Body of pancreas (tissue), 4 donors: ENCODE data around the gene YIPF2. TPM values are rescaled to one million over a fixed set of nuclear protein-coding genes. Genes with fewer than 3 reads are reported as not detected.

ENCODE experiments used
- ATAC-seq: fragments of 150-250 bp; one replicate; pipeline ENCODE4 v1.9.1; 2016
- DNase-seq, 4 donors: peaks; one replicate each; pipeline ENCODE4 v3.0.0-alpha.2; 2019
- H3K27ac ChIP-seq, 4 donors: fragments of 200-600 bp; sonication (generic); 1 replicate in 3 of 4; 2 replicates in 1 of 4; pipeline versions ENCODE4 v1.5.1 to v1.6.1; 2016 to 2019; ENCODE audit warnings: mild to moderate bottlenecking in 1 of 4, mixed read lengths in 1 of 4, moderate library complexity in 1 of 4
- H3K27me3 ChIP-seq, 2 donors: fragments of 200-600 bp; sonication (generic); one replicate each; pipeline ENCODE4 v1.6.0; 2016; ENCODE audit warnings: mild to moderate bottlenecking in 1 of 2
- H3K36me3 ChIP-seq, 2 donors: fragments of 200-600 bp; sonication (generic); replicated peaks in 1 of 2; 2 replicates each; pipeline ENCODE4 v1.5.1; 2016; ENCODE audit warnings: low read depth in 2 of 2; ENCODE audit not compliant: insufficient read depth in 1 of 2
- H3K4me1 ChIP-seq: fragments of 200-600 bp; sonication (generic); one replicate; pipeline ENCODE4 v1.6.0; 2016
- H3K4me3 ChIP-seq, 2 donors: fragments of 200-600 bp; sonication (generic); 1 replicate in 1 of 2; 2 replicates in 1 of 2; pipeline ENCODE4 v1.5.1; 2016 to 2019
- H3K9me3 ChIP-seq, 3 donors: fragments of 200-600 bp; sonication (generic); 1 replicate in 2 of 3; 2 replicates in 1 of 3; pipeline ENCODE4 v1.5.1; 2016
- CTCF ChIP-seq, 7 experiments: fragments of 450-650 bp in 4 of 7; fragments of 200-600 bp in 3 of 7; sonication (generic) in 3 of 7; IDR thresholded peaks; one replicate each; pipeline ENCODE4 v1.5.1; 2016 to 2019; ENCODE audit warnings: antibody characterized with exemption in 7 of 7
- POLR2A ChIP-seq, 3 donors: fragments of 450-650 bp; IDR thresholded peaks; one replicate each; pipeline ENCODE4 v1.6.1; 2016; ENCODE audit warnings: antibody characterized with exemption in 3 of 3, mild to moderate bottlenecking in 2 of 3
- WGBS, 2 donors: methylation state at CpG; one replicate each; pipeline ENCODE4 v1.1.5; 2017; 5-methylcytosine and 5-hydroxymethylcytosine counted together
- intact Hi-C: fragments of 100-400 bp; cut with DNase I; formaldehyde crosslinking; loops from one replicate; pipeline ENCODE4 v1.15.1; 2023
- total RNA-seq, 2 donors: library from RNA; depleted of rRNA; stranded (reverse); fragments of >200 nt; gene quantifications; one replicate each; pipeline ENCODE4 v1.1.0, GENCODE V29; 2016

The YIPF2 gene
- total RNA-seq, 2 donors from 2014 or later: 52.7 to 55.3 TPM

- H3K27ac ChIP-seq: no peak overlapping the region
- ATAC-seq (no peak), DNase-seq (no peak)
- TF ChIP-seq POLR2A (IDR thresholded peaks at IDR 0.05) (no peak), CTCF (IDR thresholded peaks at IDR 0.05) (no peak)
- no peak overlapping the region for H3K4me3 ChIP-seq
- peaks cover 27% of the 10 kb centered on the region for H3K4me1 ChIP-seq
- H3K36me3 ChIP-seq: no peaks in the 10 kb centered on the region
- intact Hi-C loops: no loop called here
- no peaks in the 10 kb centered on the region for H3K9me3 ChIP-seq
- H3K27me3 ChIP-seq: no peaks in the 10 kb centered on the region
- 84 to 86% methylated on average over 4 to 13 of the region's 13 CpGs for WGBS, 2 donors
These were observed 36.2 kb downstream of the YIPF2 start for GRCh38 chr19:10892256-10892655.

GRCh38 chr19:10891405-10892086 lies 36.9 kb downstream of the YIPF2 start:
- 67 to 73% methylated on average over 17 to 21 of the region's 21 CpGs for WGBS, 2 donors
- Histone ChIP-seq H3K27ac (peak overlapping the region in 1 of 4 donors; percentile 16), H3K4me1 (peaks cover 20% of the 10 kb centered on the region), H3K27me3 (no peaks in the 10 kb centered on the region), H3K4me3 (no peak overlapping the region), H3K36me3 (no peaks in the 10 kb centered on the region), H3K9me3 (no peaks in the 10 kb centered on the region)
- ATAC-seq (no peak), DNase-seq (peak in 3 of 4 donors; percentile 21 to 52 (median 43))
- intact Hi-C loops: no loop called here
- TF ChIP-seq CTCF (IDR thresholded peaks at IDR 0.05) (no peak), POLR2A (IDR thresholded peaks at IDR 0.05) (no peak)

GRCh38 chr19:10889880-10890279 lies 38.6 kb downstream of the YIPF2 start:
- DNase-seq (no peak), ATAC-seq (no peak)
- Histone ChIP-seq H3K27ac (no peak overlapping the region), H3K27me3 (no peaks in the 10 kb centered on the region), H3K4me1 (peaks cover 16% of the 10 kb centered on the region), H3K4me3 (no peak overlapping the region), H3K36me3 (no peaks in the 10 kb centered on the region), H3K9me3 (no peaks in the 10 kb centered on the region)
- intact Hi-C loops: no loop called here
- TF ChIP-seq POLR2A (IDR thresholded peaks at IDR 0.05) (no peak), CTCF (IDR thresholded peaks at IDR 0.05) (no peak)
- 94 to 96% methylated on average over 4 of the region's 4 CpGs for WGBS, 2 donors

- Histone ChIP-seq H3K4me1 (peaks cover 16% of the 10 kb centered on the region), H3K4me3 (no peak overlapping the region), H3K36me3 (no peaks in the 10 kb centered on the region), H3K27me3 (no peaks in the 10 kb centered on the region), H3K27ac (no peak overlapping the region), H3K9me3 (no peaks in the 10 kb centered on the region)
- TF ChIP-seq CTCF (IDR thresholded peaks at IDR 0.05) (no peak), POLR2A (IDR thresholded peaks at IDR 0.05) (no peak)
- no peak for ATAC-seq
- 75 to 91% methylated on average over 4 to 13 of the region's 13 CpGs for WGBS, 2 donors
- intact Hi-C loops: no loop called here
- DNase-seq: no peak
These were observed 40.0 kb downstream of the YIPF2 start for GRCh38 chr19:10888421-10888866.
